IPS DF 6.9 (cell line): Measurements from ENCODE around the gene NOX4.
"Not testable (repeated sequence)": the region's sequence is repeated elsewhere in the genome, so short reads cannot be mapped to it uniquely, and the experiment has no call there.

Source experiments
- DNase-seq: peaks from one replicate; pipeline ENCODE4 v3.0.0-alpha.2; 2013; ENCODE audit warnings: low read depth, low spot score
- H3K27ac ChIP-seq: one replicate; pipeline ENCODE4 v1.5.1; 2013; ENCODE audit warnings: low read length, control low read depth
- H3K27me3 ChIP-seq: 2 replicates; pipeline ENCODE4 v1.6.1; 2013; ENCODE audit warnings: mild to moderate bottlenecking, low read length; ENCODE audit not compliant: control insufficient read depth, insufficient read depth
- H3K36me3 ChIP-seq: 2 replicates; pipeline ENCODE4 v1.6.1; 2013; ENCODE audit warnings: low read length; ENCODE audit not compliant: control insufficient read depth, insufficient read depth
- H3K4me1 ChIP-seq: 2 replicates; pipeline ENCODE4 v1.6.1; 2013; ENCODE audit warnings: low read length; ENCODE audit not compliant: control insufficient read depth, insufficient read depth
- H3K4me3 ChIP-seq: 2 replicates; pipeline ENCODE4 v1.5.1; 2013; ENCODE audit warnings: mild to moderate bottlenecking, low read length
- H3K9me3 ChIP-seq: 2 replicates; pipeline ENCODE4 v1.6.1; 2013; ENCODE audit warnings: low read length, inconsistent platforms; ENCODE audit not compliant: control insufficient read depth, insufficient read depth
- WGBS: extraction: QIAGEN DNeasy Blood & Tissue Kit; methylation state at CpG from one replicate; pipeline ENCODE4 v1.1.7; 2013; ENCODE audit warnings: mixed read lengths, missing lambda C conversion rate; ENCODE audit not compliant: insufficient read length, insufficient coverage; 5-methylcytosine and 5-hydroxymethylcytosine counted together

Gene NOX4

GRCh38 chr11:89355646-89356045 is 135.5 kb downstream of the NOX4 start:
- H3K36me3 ChIP-seq = no peaks in the 10 kb centered on the region
- no peaks in the 10 kb centered on the region for H3K27me3 ChIP-seq
- H3K4me1 ChIP-seq = no peaks in the 10 kb centered on the region
- DNase-seq = no peak
- H3K4me3 ChIP-seq = no peak overlapping the region
- H3K27ac ChIP-seq = no peak overlapping the region
- no peaks in the 10 kb centered on the region for H3K9me3 ChIP-seq
- WGBS = no CpG with 5 or more reads among the region's 1 CpG

GRCh38 chr11:89354513-89354912 is 136.7 kb downstream of the NOX4 start:
- not testable (repeated sequence) for DNase-seq, H3K27me3 ChIP-seq, H3K27ac ChIP-seq, H3K36me3 ChIP-seq, H3K4me3 ChIP-seq, H3K4me1 ChIP-seq, H3K9me3 ChIP-seq
- WGBS = no CpG with 5 or more reads among the region's 2 CpGs

- H3K4me1 ChIP-seq = no peaks in the 10 kb centered on the region
- no peak overlapping the region for H3K27ac ChIP-seq
- no peak for DNase-seq
- H3K9me3 ChIP-seq = no peaks in the 10 kb centered on the region
- H3K27me3 ChIP-seq = no peaks in the 10 kb centered on the region
- H3K4me3 ChIP-seq = no peak overlapping the region
- WGBS = no CpG with 5 or more reads among the region's 2 CpGs
- no peaks in the 10 kb centered on the region for H3K36me3 ChIP-seq
These were observed 144.1 kb downstream of the NOX4 start for GRCh38 chr11:89347071-89347470.

- Histone ChIP-seq H3K9me3 (no peaks in the 10 kb centered on the region), H3K27me3 (no peaks in the 10 kb centered on the region), H3K4me1 (no peaks in the 10 kb centered on the region), H3K27ac (no peak overlapping the region), H3K4me3 (no peak overlapping the region), H3K36me3 (no peaks in the 10 kb centered on the region)
- DNase-seq = no peak
- WGBS = no CpG with 5 or more reads among the region's 5 CpGs
These were observed 144.6 kb downstream of the NOX4 start for GRCh38 chr11:89346601-89347000.

- H3K27me3 ChIP-seq = not testable (repeated sequence)
These were observed 148.1 kb downstream of the NOX4 start for GRCh38 chr11:89342880-89343572.

GRCh38 chr11:89340450-89340849 is 150.7 kb downstream of the NOX4 start:
- DNase-seq, H3K9me3 ChIP-seq, H3K36me3 ChIP-seq, H3K27ac ChIP-seq, H3K27me3 ChIP-seq, H3K4me3 ChIP-seq, H3K4me1 ChIP-seq: not testable (repeated sequence)

More at GRCh38 chr11:89342880-89343572, 148.1 kb downstream of the NOX4 start:
- not testable (repeated sequence) for H3K9me3 ChIP-seq, H3K27ac ChIP-seq, H3K4me1 ChIP-seq, H3K36me3 ChIP-seq, DNase-seq, H3K4me3 ChIP-seq
- no CpG with 5 or more reads among the region's 3 CpGs for WGBS

- not testable (repeated sequence) for H3K9me3 ChIP-seq, H3K36me3 ChIP-seq, H3K27ac ChIP-seq, DNase-seq, H3K27me3 ChIP-seq, H3K4me1 ChIP-seq, H3K4me3 ChIP-seq
- WGBS = no CpG with 5 or more reads among the region's 2 CpGs
These were observed 153.1 kb downstream of the NOX4 start for GRCh38 chr11:89338073-89338472.

GRCh38 chr11:89337100-89337650 is 154.0 kb downstream of the NOX4 start:
- not testable (repeated sequence) for H3K27ac ChIP-seq, H3K27me3 ChIP-seq, H3K36me3 ChIP-seq, H3K4me1 ChIP-seq, H3K4me3 ChIP-seq, H3K9me3 ChIP-seq, DNase-seq
- no CpG with 5 or more reads among the region's 4 CpGs for WGBS

- DNase-seq, H3K4me3 ChIP-seq, H3K27ac ChIP-seq, H3K27me3 ChIP-seq, H3K36me3 ChIP-seq, H3K4me1 ChIP-seq, H3K9me3 ChIP-seq: not testable (repeated sequence)
- 100% methylated on average over 1 of the region's 1 CpG for WGBS
These were observed 157.5 kb downstream of the NOX4 start for GRCh38 chr11:89333704-89334103.

- H3K36me3 ChIP-seq, DNase-seq, H3K27me3 ChIP-seq, H3K9me3 ChIP-seq, H3K27ac ChIP-seq, H3K4me3 ChIP-seq, H3K4me1 ChIP-seq: not testable (repeated sequence)
- no CpG with 5 or more reads among the region's 4 CpGs for WGBS
These were observed 159.2 kb downstream of the NOX4 start for GRCh38 chr11:89331940-89332339.

- Histone ChIP-seq H3K36me3 (no peaks in the 10 kb centered on the region), H3K9me3 (no peaks in the 10 kb centered on the region), H3K27me3 (no peaks in the 10 kb centered on the region), H3K4me3 (no peak overlapping the region), H3K27ac (no peak overlapping the region), H3K4me1 (no peaks in the 10 kb centered on the region)
- no CpG with 5 or more reads among the region's 5 CpGs for WGBS
- DNase-seq = no peak
These were observed 163.3 kb downstream of the NOX4 start for GRCh38 chr11:89327885-89328284.
